ENCODE results near the gene LCNL1. TPM values are rescaled to one million over a fixed set of nuclear protein-coding genes. Genes with fewer than 3 reads are reported as not detected.

The LCNL1 gene
- total RNA-seq, 4 donors from 2014 or later = 0.28 to 0.83 TPM; not detected in 2

GRCh38 chr9:136981588-136982231, 1.1 kb upstream of the LCNL1 start:
- DNase-seq = no peak
- Histone ChIP-seq H3K4me3 (no peak overlapping the region), H3K36me3 (no peaks in the 10 kb centered on the region), H3K27me3 (peaks cover 0 to 18% of the 10 kb centered on the region in 2 donors), H3K9me3 (no peaks in the 10 kb centered on the region), H3K27ac (no peak overlapping the region), H3K4me1 (peaks cover 0 to 19% (median 2%) of the 10 kb centered on the region in 4 donors)
- TF ChIP-seq POLR2A (IDR thresholded peaks at IDR 0.05) (no peak), CTCF (IDR thresholded peaks at IDR 0.05) (no peak)

- no peaks in the 10 kb centered on the region for H3K36me3 ChIP-seq
- peaks cover 0 to 13% (median 0%) of the 10 kb centered on the region in 4 donors for H3K4me1 ChIP-seq
- H3K27ac ChIP-seq = no peak overlapping the region
- DNase-seq = no peak
- H3K27me3 ChIP-seq = peaks cover 0 to 18% of the 10 kb centered on the region in 2 donors
- no peak for TF ChIP-seq POLR2A (IDR thresholded peaks at IDR 0.05)
- TF ChIP-seq CTCF (IDR thresholded peaks at IDR 0.05) = no peak
- H3K9me3 ChIP-seq = no peaks in the 10 kb centered on the region
- no peak overlapping the region for H3K4me3 ChIP-seq
Measured at GRCh38 chr9:136983167-136983566, 374 bp downstream of the LCNL1 start.

- Histone ChIP-seq H3K9me3 (no peaks in the 10 kb centered on the region), H3K27me3 (peaks cover 0 to 18% of the 10 kb centered on the region in 2 donors), H3K4me3 (no peak overlapping the region), H3K36me3 (no peaks in the 10 kb centered on the region), H3K4me1 (peaks cover 0 to 11% (median 0%) of the 10 kb centered on the region in 4 donors), H3K27ac (no peak overlapping the region)
- DNase-seq = no peak
- no peak for TF ChIP-seq POLR2A (IDR thresholded peaks at IDR 0.05)
- TF ChIP-seq CTCF (IDR thresholded peaks at IDR 0.05) = no peak
Measured at GRCh38 chr9:136983656-136984314, 992 bp downstream of the LCNL1 start.

- no peak for DNase-seq
- H3K4me1 ChIP-seq = peaks cover 0 to 11% (median 0%) of the 10 kb centered on the region in 4 donors
- peak overlapping the region in 1 of 4 donors; percentile 6 for H3K4me3 ChIP-seq
- H3K27ac ChIP-seq = no peak overlapping the region
- H3K9me3 ChIP-seq = no peaks in the 10 kb centered on the region
- no peaks in the 10 kb centered on the region for H3K36me3 ChIP-seq
- no peak for TF ChIP-seq CTCF (IDR thresholded peaks at IDR 0.05)
- TF ChIP-seq POLR2A (IDR thresholded peaks at IDR 0.05) = no peak
- H3K27me3 ChIP-seq = peaks cover 0 to 18% of the 10 kb centered on the region in 2 donors
Measured at GRCh38 chr9:136984464-136985026, 1.8 kb downstream of the LCNL1 start.

GRCh38 chr9:136985027-136985602, 2.3 kb downstream of the LCNL1 start:
- no peak for DNase-seq
- Histone ChIP-seq H3K36me3 (no peaks in the 10 kb centered on the region), H3K4me1 (peaks cover 0 to 11% (median 0%) of the 10 kb centered on the region in 4 donors), H3K4me3 (peak overlapping the region in 1 of 4 donors; percentile 6), H3K9me3 (no peaks in the 10 kb centered on the region), H3K27ac (no peak overlapping the region), H3K27me3 (peaks cover 0 to 18% of the 10 kb centered on the region in 2 donors)
- TF ChIP-seq POLR2A (IDR thresholded peaks at IDR 0.05) = no peak
- no peak for TF ChIP-seq CTCF (IDR thresholded peaks at IDR 0.05)

Data from Peyer's patch (tissue), 4 donors.